ENCODE measurements around the gene TOB1.
A peak's percentile ranks its signal among the peaks of the same experiment; 100 is the strongest.

TOB1 gene

GRCh38 chr17:50868602-50869001, 2.4 kb upstream of the TOB1 start:
- no peak for TF ChIP-seq CTCF (IDR thresholded peaks at IDR 0.05; ENCODE audit: extremely low read depth, insufficient read depth, missing control alignments)
- in situ Hi-C loops (cut with MboI; ENCODE audit: low pct_unique_long_range_greater_than_20kb, low sequenced_read_pairs, unreplicated experiment) = no loop called here
- no peak for DNase-seq (ENCODE audit: low spot score)

GRCh38 chr17:50868140-50868438, 1.9 kb upstream of the TOB1 start:
- TF ChIP-seq CTCF (IDR thresholded peaks at IDR 0.05; ENCODE audit: extremely low read depth, insufficient read depth, missing control alignments) = no peak
- no peak for DNase-seq (ENCODE audit: low spot score)
- in situ Hi-C loops (cut with MboI; ENCODE audit: low pct_unique_long_range_greater_than_20kb, low sequenced_read_pairs, unreplicated experiment) = no loop called here

- peak; percentile 84 for DNase-seq (ENCODE audit: low spot score)
- in situ Hi-C loops (cut with MboI; ENCODE audit: low pct_unique_long_range_greater_than_20kb, low sequenced_read_pairs, unreplicated experiment) = no loop called here
- TF ChIP-seq CTCF (IDR thresholded peaks at IDR 0.05; ENCODE audit: extremely low read depth, insufficient read depth, missing control alignments) = no peak
These were observed 1.4 kb upstream of the TOB1 start for GRCh38 chr17:50867363-50868139.

GRCh38 chr17:50866950-50867362, 802 bp upstream of the TOB1 start:
- in situ Hi-C loops (cut with MboI; ENCODE audit: low pct_unique_long_range_greater_than_20kb, low sequenced_read_pairs, unreplicated experiment) = no loop called here

DNA sequence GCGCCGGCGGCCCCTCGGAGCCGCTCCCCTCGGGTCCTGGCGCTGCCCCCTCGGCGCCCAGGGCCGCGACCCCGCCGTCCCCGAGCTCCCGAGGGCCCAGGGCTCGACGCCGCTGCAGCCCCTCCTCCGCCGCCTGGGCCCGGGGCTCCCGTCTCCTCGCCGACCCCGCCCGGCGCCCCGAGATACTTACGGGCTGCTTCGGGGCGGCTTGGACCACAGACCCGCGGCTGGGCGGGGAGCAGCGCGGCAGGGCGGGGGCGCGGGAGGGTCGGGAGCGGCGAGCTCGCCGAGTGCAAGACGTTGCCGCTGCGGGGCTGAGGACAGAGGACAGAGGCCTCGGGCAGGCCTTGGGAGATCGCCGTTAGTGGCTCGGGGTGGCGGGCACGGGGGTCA, 290 bp downstream of the TOB1 start:
- no peak for TF ChIP-seq CTCF (IDR thresholded peaks at IDR 0.05; ENCODE audit: extremely low read depth, insufficient read depth, missing control alignments)
- in situ Hi-C loops (cut with MboI; ENCODE audit: low pct_unique_long_range_greater_than_20kb, low sequenced_read_pairs, unreplicated experiment) = no loop called here
- no peak for DNase-seq (ENCODE audit: low spot score)

More at GRCh38 chr17:50866950-50867362, 802 bp upstream of the TOB1 start:
- peak; percentile 40 for DNase-seq (ENCODE audit: low spot score)
- no peak for TF ChIP-seq CTCF (IDR thresholded peaks at IDR 0.05; ENCODE audit: extremely low read depth, insufficient read depth, missing control alignments)

DNA sequence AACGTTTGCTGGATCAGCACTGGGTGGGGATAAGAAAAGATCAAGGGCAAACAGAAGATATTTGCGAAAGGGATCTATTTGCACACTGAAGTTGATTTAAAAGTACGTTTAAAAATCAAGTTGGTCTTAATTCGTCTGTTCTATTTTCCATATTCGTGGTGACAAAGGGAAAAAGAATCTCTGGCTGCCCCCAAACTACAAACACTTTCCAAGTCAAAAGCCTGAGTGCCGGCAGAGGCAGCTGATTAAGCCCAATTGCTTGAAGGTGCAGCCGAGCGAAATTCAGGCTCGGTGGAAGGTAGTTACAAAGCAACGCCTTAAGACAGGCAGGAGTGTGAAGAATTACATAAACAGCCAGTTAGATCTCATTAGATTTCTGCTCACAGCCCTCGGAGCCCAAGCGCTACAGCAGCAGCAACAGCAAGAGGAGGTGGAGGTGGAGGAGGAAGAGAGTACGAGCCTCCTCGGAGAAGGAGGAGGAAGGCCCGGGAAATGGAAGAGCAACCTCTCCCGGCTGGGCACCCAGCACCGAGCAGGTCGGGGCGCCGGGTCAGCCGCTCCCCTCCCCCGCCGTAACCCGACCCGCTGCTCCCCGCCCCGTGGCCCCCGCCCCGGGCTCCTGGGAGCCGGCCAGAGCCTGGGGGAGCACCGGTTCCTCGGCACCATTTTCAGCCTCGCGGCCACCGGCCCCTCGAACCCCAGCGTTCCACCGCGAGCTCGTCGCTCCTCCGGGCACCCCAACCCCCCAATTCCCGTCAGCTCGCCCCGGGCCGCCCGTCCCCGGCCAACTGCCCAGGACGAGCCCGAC, 890 bp downstream of the TOB1 start:
- in situ Hi-C loops (cut with MboI; ENCODE audit: low pct_unique_long_range_greater_than_20kb, low sequenced_read_pairs, unreplicated experiment) = no loop called here
- DNase-seq (ENCODE audit: low spot score) = peak; percentile 53
- TF ChIP-seq CTCF (IDR thresholded peaks at IDR 0.05; ENCODE audit: extremely low read depth, insufficient read depth, missing control alignments) = no peak
